K562 (cell line): Measurements from ENCODE around the gene CLDN12. TPM values are rescaled to one million over a fixed set of nuclear protein-coding genes. Genes with fewer than 3 reads are reported as not detected.

Source experiments
- ARNT ChIP-seq, 2 experiments: fragments of 450-650 bp; IDR thresholded peaks; 2 replicates each; pipeline ENCODE4 v1.6.1; 2016; ENCODE audit warnings: mild to moderate bottlenecking in 1 of 2
- DEAF1 ChIP-seq: fragments of 450-650 bp; formaldehyde crosslinking; IDR thresholded peaks from 2 replicates; pipeline ENCODE4 v1.4.0; 2020; ENCODE audit warnings: mild to moderate bottlenecking, moderate library complexity
- ESRRA ChIP-seq: fragments of 450-650 bp; IDR thresholded peaks from 2 replicates; pipeline ENCODE4 v1.6.1; 2014; ENCODE audit warnings: low read depth, mild to moderate bottlenecking, moderate library complexity, borderline replicate concordance
- GTF3C2 ChIP-seq: IDR thresholded peaks from 3 replicates; pipeline ENCODE4 v1.6.1; 2011; ENCODE audit warnings: borderline replicate concordance, mild to moderate bottlenecking, moderate library complexity; ENCODE audit not compliant: insufficient read length; ENCODE audit errors: extremely low read depth
- HDAC1 ChIP-seq, 2 experiments: fragments of 450-650 bp; IDR thresholded peaks; 2 replicates each; pipeline ENCODE4 v1.6.1; 2016 to 2017; ENCODE audit warnings: inconsistent platforms in 1 of 2, mild to moderate bottlenecking in 1 of 2, moderate library complexity in 1 of 2
- NFATC3 ChIP-seq: fragments of 450-650 bp; IDR thresholded peaks from 2 replicates; pipeline ENCODE4 v1.6.1; 2017; ENCODE audit warnings: mild to moderate bottlenecking
- ZBED1 ChIP-seq: IDR thresholded peaks from 2 replicates; pipeline ENCODE4 v1.6.1; 2014
- ZBTB11 ChIP-seq, 3 experiments: fragments of 200-800 bp in 1 of 3; fragments of 250-450 bp in 1 of 3; fragments of 450-650 bp in 1 of 3; sonication (Bioruptor Pico) in 1 of 3; sonication (Bioruptor generic) in 1 of 3; formaldehyde crosslinking in 1 of 3; IDR thresholded peaks; 2 replicates each; pipeline versions ENCODE4 v1.6.1 to v1.8.0; 2016 to 2022; ENCODE audit warnings: mild to moderate bottlenecking in 2 of 3, missing genetic modification characterization in 2 of 3, missing compliant biosample characterization in 1 of 3, moderate library complexity in 1 of 3
- ZBTB34 ChIP-seq: fragments of 250-450 bp; sonication (Bioruptor Pico); IDR thresholded peaks from 2 replicates; pipeline ENCODE4 v1.8.0; 2021; ENCODE audit warnings: mild to moderate bottlenecking, moderate library complexity
- polyA plus RNA-seq, 8 experiments: library from polyadenylated mRNA; depleted of rRNA in 4 of 8; stranded (reverse) in 5 of 8; unstranded in 3 of 8; fragments of >200 nt; fragmentation: Nextera tagmentation in 2 of 8; fragmentation: Illumina TruSeq in 1 of 8; extraction: Ambion mirVana in 2 of 8; extraction: Trizol in 1 of 8; gene quantifications; 2 replicates each; pipeline versions ENCODE4 v1.2.1 to v1.2.3, GENCODE V29; 2011 to 2014; ENCODE audit warnings: inconsistent platforms in 1 of 8, missing spikeins in 1 of 8
- total RNA-seq, 7 experiments: library from RNA; depleted of rRNA in 6 of 7; stranded (reverse); fragments of >200 nt in 6 of 7; fragmentation: Illumina TruSeq in 2 of 7; extraction: Trizol in 2 of 7; gene quantifications; 2 replicates each; pipeline versions ENCODE4 v1.2.1 to v1.2.3, GENCODE V29; 2011 to 2021; ENCODE audit warnings: low replicate concordance in 1 of 7

The CLDN12 gene
- total and polyA plus RNA-seq, 9 of the 15 experiments (the other 6 are each of a cell fraction or from before 2014, with no cell fraction given) = 5.8 to 42.2 (median 15.8) TPM

GRCh38 chr7:90409667-90410066, 6.4 kb downstream of the CLDN12 start (continued):
- TF ChIP-seq ZBTB11 (CRISPR knock-in tag; IDR thresholded peaks at IDR 0.05) = no peak
- no peak for TF ChIP-seq ARNT (IDR thresholded peaks at IDR 0.05)
- TF ChIP-seq HDAC1 (IDR thresholded peaks at IDR 0.05) = no peak
- no peak for TF ChIP-seq DEAF1 (CRISPR knock-in tag)
- TF ChIP-seq ZBTB34 (CRISPR knock-in tag) = no peak
- no peak for TF ChIP-seq ZBED1
- no peak for TF ChIP-seq NFATC3
- no peak for TF ChIP-seq GTF3C2
- no peak for TF ChIP-seq ESRRA
